ENCODE measurements around the gene C3orf70.
"Not testable (repeated sequence)": the region's sequence is repeated elsewhere in the genome, so short reads cannot be mapped to it uniquely, and the experiment has no call there.

Gene C3orf70

GRCh38 chr3:185151101-185151963 is 1.5 kb downstream of the C3orf70 start:
- no peak for DNase-seq

DNA sequence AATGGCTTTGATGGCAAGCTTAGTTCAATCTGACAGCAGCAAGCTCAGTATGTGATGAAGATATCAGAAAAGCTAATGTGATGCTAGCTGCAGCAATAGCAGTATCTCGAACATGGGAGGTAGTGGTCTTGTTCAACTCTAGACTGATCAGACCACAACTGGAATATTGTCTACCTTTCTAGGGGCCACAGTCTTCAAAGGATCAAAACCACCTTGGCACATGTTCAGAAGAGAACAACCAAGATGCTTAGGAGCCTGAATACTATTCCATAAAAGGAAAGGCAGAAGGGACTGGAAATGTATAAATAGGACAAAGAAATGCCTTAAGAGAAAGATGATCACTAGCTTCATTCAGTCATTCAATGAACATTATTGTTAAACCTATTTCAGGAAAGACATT is 2.3 kb downstream of the C3orf70 start:
- no peak for DNase-seq

GRCh38 chr3:185149591-185149990 is 3.3 kb downstream of the C3orf70 start:
- no peak for DNase-seq

- no peak for DNase-seq
Measured at GRCh38 chr3:185145511-185145910, 7.3 kb downstream of the C3orf70 start.

GRCh38 chr3:185144784-185145183 is 8.1 kb downstream of the C3orf70 start:
- no peak for DNase-seq

DNA sequence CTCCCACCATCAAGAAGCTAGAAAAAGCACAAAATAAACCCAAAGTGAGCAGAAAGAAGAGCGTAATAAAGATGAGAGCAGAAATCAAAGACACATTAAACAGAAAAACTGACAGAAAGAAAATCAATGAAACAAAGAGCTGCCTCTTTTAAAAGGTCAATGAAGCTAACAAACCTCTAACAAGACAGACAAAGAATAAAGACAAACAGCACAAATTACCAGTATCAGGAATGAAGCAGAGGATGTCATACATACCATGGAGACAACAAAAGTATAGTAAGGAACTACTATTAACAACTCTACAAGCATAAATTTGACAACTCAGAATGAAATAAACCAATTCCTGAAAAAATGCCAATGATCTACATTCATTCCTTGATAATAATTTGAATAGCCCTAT is 15.0 kb downstream of the C3orf70 start:
- DNase-seq: no peak

DNA sequence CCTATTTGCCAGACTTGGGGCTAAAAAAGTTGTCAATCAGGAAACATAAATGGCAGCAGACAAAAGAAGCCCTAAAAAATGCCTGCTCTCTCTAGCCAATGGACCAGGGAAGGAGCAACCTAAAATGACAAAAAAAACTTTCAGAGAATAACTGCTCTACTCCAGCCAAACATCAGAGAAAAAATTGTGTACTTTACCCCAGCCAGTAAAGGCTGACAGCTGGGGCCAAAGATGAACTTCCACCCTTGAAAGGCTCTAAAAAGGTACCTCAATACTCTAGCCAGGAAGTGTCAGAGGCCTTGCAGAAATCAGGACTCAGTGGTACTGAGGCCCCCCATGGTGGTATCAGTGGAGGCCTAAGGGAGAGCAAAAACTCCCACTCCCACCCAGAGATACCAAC is 18.4 kb downstream of the C3orf70 start:
- DNase-seq: no peak

GRCh38 chr3:185131602-185132256 is 21.1 kb downstream of the C3orf70 start:
- DNase-seq: no peak

DNA sequence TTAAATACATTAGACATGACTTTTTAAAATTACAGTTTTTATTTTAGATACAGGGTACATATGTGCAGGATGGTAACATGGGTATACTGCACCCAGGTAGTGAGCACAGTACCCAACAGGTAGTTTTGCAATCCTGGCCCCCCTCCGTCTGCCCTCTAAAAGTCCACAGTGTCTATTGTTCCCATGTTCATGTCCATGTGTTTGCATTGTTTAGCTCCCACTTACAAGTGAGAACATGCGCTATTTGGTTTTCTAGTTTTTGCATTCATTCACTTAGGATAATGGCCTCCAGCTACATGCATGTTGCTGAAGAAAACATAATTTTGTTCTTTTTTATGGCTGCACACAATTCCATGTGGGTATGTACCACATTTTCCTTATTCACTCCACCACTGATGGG is 23.8 kb downstream of the C3orf70 start:
- DNase-seq: no peak

GRCh38 chr3:185126201-185126600 is 26.7 kb downstream of the C3orf70 start:
- no peak for DNase-seq

- DNase-seq: no peak
Measured at GRCh38 chr3:185120126-185120525, 32.7 kb downstream of the C3orf70 start.

- no peak for DNase-seq
Measured at GRCh38 chr3:185115371-185115770, 37.5 kb downstream of the C3orf70 start.

DNA sequence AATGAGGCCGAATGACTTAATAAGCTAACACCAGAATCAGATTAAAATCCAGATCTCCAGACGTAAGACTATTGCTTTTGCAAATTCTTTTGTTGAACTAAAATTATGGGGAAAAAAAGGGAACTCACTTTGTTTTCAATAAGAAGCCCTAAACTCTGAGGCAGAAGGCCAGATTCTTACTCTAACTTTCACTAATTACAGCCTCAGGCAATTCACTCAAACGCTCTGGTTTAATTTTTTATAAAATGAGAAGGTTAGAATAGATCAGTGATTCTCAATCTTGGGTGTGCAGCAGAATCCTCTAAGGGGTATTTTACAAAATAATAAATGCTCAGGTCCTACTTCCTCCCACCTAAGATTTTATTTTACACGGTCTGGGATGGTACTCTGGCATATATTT is 38.1 kb downstream of the C3orf70 start:
- DNase-seq: no peak

- DNase-seq: no peak
Measured at GRCh38 chr3:185112186-185112585, 40.7 kb downstream of the C3orf70 start.

DNA sequence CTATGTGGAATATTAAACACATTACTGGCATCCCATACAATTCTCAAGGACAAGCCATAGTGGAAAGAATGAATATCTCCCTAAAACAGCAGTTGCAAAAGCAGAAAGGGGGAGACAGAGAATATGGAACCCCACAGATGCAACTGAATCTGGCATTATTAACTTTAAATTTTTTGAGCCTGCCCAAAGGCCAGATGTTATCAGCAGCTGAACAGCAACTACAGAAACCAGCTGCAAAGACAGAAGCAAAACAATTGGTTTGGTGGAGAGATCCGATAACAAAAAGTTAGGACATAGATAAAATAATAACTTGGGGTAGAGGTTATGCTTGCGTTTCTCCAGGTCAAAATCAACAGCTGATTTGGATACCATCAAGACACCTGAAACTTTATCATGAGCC is 43.8 kb downstream of the C3orf70 start:
- DNase-seq: not testable (repeated sequence)

- DNase-seq: not testable (repeated sequence)
Measured at GRCh38 chr3:185106256-185106890, 46.5 kb downstream of the C3orf70 start.

DNA sequence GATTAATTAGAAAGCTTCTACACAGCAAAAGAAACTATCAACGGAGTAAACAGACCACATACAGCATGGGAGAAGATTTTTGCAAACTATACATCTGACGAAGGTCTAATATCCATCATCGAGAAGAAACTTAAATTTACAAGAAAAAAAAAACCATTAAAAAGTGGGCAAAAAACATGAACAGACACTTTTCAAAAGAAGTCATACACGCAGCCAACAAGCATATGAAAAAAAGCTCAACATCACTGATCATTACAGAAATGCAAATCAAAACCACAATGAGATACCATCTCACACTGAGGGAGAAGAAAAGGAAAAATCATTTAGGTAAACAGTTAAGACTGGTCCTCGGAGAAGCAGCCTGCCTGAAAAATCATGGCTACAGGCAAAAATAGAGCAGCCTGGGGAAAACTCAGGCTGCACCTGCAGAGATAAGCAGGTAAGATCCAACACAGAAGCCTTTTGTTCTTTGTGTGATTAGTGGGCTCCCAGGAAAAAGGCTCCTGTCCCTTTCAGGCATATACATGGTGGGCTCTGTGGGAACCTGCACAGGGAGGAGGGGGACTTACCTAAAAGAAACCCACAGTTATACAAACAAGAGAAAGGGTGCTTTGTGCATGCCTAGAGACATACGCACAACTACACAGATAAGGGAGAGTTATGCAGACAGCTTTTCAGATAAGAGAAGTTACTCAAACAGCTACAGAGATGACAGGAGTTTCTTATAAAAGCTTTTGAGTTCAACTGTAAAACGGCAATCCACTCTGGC is 49.3 kb downstream of the C3orf70 start:
- DNase-seq: no peak

DNA sequence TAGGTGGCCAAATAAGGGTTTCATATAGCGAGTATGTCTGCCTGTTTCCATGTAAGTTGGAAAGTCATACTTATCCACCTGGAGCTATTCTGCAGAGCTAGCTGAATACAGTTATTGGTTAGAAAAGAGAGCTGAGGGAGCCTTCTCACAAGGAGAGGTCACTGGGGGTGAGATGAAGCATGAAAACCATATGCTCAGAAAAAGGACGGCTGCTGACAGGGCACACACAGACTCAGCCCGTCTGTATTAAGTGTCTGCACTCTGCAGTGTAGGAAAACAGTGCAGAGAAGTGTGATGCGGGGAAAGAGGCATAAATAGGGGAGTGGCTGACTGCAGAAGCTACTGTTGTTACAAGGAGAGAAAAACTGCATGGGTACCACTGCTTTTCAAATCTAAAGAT is 58.2 kb downstream of the C3orf70 start:
- no peak for DNase-seq

GRCh38 chr3:185093116-185093515 is 59.7 kb downstream of the C3orf70 start:
- no peak for DNase-seq

DNA sequence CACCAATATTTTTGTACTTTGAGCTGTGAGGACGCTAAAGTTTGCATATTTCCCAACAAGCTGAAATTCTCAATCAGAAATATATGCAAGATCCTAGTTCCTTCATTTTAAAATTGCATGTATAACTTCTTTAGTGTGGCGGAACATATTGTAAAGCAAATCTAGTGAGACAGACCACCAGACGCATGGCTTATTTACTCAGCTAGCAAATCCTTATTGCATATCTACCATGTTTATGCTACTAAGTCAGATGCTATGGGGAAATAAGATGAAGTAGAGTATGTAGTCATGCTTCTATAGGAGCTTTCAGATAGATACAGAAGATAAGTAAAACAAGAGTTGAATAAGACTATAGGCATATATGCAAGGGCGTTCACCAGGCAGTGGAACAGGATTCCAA is 62.0 kb downstream of the C3orf70 start:
- no peak for DNase-seq

GRCh38 chr3:185089751-185090150 is 63.1 kb downstream of the C3orf70 start:
- DNase-seq: no peak

DNA sequence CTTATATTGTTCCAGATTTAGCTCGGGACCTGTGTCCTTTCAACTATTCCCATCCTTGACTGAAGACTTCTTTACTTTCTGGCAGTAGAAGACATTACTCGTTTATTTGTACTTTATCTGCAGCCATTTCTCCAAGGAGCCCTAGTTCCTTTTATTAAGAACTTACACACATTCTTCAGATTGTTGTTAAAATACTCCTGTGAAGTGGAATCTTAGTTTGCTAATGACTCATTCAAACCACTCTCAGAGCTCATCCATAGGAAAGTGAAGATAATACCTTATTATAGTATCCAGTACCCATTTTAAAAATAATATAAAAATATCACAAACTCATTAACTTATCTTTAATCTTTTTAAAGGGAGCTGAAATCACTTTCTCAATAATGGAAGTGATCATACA is 63.5 kb downstream of the C3orf70 start:
- no peak for DNase-seq

DNA sequence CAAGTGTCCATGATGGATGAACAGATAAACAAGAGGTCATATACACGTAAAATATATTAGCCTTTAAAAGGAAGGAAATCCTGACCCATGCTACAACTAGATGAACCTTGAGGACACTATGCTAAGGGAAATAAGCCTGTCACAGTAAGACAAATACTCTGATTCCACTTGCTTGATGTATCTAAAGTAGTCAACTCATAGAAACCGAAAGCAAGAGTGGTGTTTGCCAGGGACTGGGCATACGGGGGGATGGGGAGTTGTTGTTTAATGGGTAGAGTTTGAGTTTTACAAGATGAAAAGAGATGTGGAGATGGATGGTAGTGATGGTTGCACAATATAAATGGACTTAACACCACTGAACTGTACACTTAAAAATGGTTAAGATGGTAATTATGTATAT is 65.4 kb downstream of the C3orf70 start:
- no peak for DNase-seq
